DOHH2 (cell line): ENCODE results near the gene GNB4.

ENCODE experiments used
- EZH2phosphoT487 ChIP-seq: fragments of 200-600 bp; sonication (generic); IDR thresholded peaks from 2 replicates; pipeline ENCODE4 v1.6.1; 2017; ENCODE audit warnings: borderline replicate concordance, mild to moderate bottlenecking, antibody characterized with exemption, low read length, moderate library complexity, mixed read lengths
- TF ChIP-seq, protein P1 (sequence below): fragments of 200-600 bp; sonication (generic); IDR thresholded peaks from one replicate; pipeline ENCODE4 v1.5.1; 2014; ENCODE audit warnings: antibody characterized with exemption, mild to moderate bottlenecking, low read depth, low read length; ENCODE audit not compliant: poor library complexity, severe bottlenecking

DNA sequence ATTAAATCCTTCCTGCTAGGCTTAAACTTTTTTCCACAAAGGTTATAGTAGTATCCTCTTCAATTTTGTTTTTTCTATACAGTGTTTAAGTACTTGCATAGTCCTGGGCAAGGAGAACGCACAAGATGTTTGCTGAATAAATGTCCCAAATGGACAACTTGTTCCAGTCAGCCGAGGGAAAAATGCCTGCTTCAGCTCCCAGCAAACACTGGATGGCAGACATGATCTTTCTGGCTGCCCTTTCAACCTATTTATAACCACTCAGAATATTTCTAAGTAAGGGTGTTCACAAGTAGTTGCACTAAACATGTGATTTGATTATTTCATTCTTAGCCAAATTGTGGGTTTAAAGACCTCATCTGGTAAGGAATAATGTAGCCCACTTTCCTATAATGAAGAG lies 29.8 kb downstream of the GNB4 start:
- TF ChIP-seq, protein P1, sequence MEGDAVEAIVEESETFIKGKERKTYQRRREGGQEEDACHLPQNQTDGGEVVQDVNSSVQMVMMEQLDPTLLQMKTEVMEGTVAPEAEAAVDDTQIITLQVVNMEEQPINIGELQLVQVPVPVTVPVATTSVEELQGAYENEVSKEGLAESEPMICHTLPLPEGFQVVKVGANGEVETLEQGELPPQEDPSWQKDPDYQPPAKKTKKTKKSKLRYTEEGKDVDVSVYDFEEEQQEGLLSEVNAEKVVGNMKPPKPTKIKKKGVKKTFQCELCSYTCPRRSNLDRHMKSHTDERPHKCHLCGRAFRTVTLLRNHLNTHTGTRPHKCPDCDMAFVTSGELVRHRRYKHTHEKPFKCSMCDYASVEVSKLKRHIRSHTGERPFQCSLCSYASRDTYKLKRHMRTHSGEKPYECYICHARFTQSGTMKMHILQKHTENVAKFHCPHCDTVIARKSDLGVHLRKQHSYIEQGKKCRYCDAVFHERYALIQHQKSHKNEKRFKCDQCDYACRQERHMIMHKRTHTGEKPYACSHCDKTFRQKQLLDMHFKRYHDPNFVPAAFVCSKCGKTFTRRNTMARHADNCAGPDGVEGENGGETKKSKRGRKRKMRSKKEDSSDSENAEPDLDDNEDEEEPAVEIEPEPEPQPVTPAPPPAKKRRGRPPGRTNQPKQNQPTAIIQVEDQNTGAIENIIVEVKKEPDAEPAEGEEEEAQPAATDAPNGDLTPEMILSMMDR: peak; percentile 13
- no peak for TF ChIP-seq EZH2phosphoT487
